Ishikawa (cell line): ENCODE data around the gene YAP1.

Experiments used
- CEBPB ChIP-seq: IDR thresholded peaks from 2 replicates; pipeline ENCODE4 v1.6.1; 2012
- EP300 ChIP-seq: IDR thresholded peaks from 2 replicates; pipeline ENCODE4 v1.6.1; 2012; ENCODE audit warnings: borderline replicate concordance
- NFIC ChIP-seq: IDR thresholded peaks from 2 replicates; pipeline ENCODE4 v1.6.1; 2012
- TAF1 ChIP-seq: IDR thresholded peaks from 2 replicates; pipeline ENCODE4 v1.6.1; 2012; ENCODE audit warnings: low read depth, mild to moderate bottlenecking
- TCF12 ChIP-seq: IDR thresholded peaks from 2 replicates; pipeline ENCODE4 v1.6.1; 2012; ENCODE audit warnings: low read depth
- TEAD4 ChIP-seq: IDR thresholded peaks from 2 replicates; pipeline ENCODE4 v1.6.1; 2012
- USF1 ChIP-seq: IDR thresholded peaks from 2 replicates; pipeline ENCODE4 v1.6.1; 2012
- ZBTB7A ChIP-seq: IDR thresholded peaks from 2 replicates; pipeline ENCODE4 v1.6.1; 2012; ENCODE audit warnings: low read depth
- TF ChIP-seq, protein P1 (sequence below): IDR thresholded peaks from 2 replicates; pipeline ENCODE4 v1.6.1; 2012; ENCODE audit warnings: low read depth, mild to moderate bottlenecking

- no peak for TF ChIP-seq NFIC
- TF ChIP-seq TCF12 = no peak
- TF ChIP-seq, protein P1, sequence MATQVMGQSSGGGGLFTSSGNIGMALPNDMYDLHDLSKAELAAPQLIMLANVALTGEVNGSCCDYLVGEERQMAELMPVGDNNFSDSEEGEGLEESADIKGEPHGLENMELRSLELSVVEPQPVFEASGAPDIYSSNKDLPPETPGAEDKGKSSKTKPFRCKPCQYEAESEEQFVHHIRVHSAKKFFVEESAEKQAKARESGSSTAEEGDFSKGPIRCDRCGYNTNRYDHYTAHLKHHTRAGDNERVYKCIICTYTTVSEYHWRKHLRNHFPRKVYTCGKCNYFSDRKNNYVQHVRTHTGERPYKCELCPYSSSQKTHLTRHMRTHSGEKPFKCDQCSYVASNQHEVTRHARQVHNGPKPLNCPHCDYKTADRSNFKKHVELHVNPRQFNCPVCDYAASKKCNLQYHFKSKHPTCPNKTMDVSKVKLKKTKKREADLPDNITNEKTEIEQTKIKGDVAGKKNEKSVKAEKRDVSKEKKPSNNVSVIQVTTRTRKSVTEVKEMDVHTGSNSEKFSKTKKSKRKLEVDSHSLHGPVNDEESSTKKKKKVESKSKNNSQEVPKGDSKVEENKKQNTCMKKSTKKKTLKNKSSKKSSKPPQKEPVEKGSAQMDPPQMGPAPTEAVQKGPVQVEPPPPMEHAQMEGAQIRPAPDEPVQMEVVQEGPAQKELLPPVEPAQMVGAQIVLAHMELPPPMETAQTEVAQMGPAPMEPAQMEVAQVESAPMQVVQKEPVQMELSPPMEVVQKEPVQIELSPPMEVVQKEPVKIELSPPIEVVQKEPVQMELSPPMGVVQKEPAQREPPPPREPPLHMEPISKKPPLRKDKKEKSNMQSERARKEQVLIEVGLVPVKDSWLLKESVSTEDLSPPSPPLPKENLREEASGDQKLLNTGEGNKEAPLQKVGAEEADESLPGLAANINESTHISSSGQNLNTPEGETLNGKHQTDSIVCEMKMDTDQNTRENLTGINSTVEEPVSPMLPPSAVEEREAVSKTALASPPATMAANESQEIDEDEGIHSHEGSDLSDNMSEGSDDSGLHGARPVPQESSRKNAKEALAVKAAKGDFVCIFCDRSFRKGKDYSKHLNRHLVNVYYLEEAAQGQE = no peak
- TF ChIP-seq USF1 = no peak
- TF ChIP-seq EP300 = no peak
- no peak for TF ChIP-seq CEBPB
- TF ChIP-seq TEAD4 = no peak
- TF ChIP-seq ZBTB7A = no peak
- TF ChIP-seq TAF1 = no peak
Measured at GRCh38 chr11:102194257-102194656, 84.0 kb downstream of the YAP1 start.
